Cortex of kidney (tissue), 1 donor: ENCODE results near the gene IL24.

ENCODE experiments used
- DNase-seq: peaks from one replicate; lab custom pipeline; 2025; lab: John Stamatoyannopoulos, UW

The IL24 gene

GRCh38 chr1:206953126-206953525, 55.9 kb downstream of the IL24 start:
- no peak for DNase-seq

- DNase-seq = no peak
Observed at GRCh38 chr1:206953626-206954025, 56.4 kb downstream of the IL24 start.
